Loucy (cell line): ENCODE measurements around the gene GOLIM4.

Experiments
- EZH2phosphoT487 ChIP-seq: fragments of 200-600 bp; IDR thresholded peaks from 2 replicates; pipeline ENCODE4 v1.6.1; 2018; ENCODE audit warnings: antibody characterized with exemption, mild to moderate bottlenecking, moderate library complexity, borderline replicate concordance
- TF ChIP-seq, protein P1 (sequence below): fragments of 200-600 bp; sonication (generic); conservative IDR thresholded peaks from 2 replicates; pipeline ENCODE4 v1.5.1; 2014; ENCODE audit warnings: mild to moderate bottlenecking, antibody characterized with exemption, low read length

DNA sequence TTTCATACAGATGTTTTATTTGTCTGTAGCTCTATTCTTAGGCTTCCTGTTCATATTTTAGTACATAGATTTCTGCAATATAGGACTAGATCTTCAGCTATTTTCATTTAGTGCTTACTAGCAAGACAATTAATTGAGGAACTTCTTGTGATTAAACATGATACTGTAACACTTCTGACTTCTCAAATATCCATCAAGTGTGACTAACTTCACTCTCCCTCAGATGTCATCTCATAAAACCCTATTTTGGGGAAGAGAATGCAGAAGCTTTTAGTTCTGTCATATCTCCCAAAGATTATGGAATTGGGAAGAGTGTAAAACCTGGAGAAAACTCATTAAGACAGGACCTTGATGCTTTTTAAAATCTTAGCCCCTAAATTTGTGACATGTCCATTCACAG is 28.6 kb upstream of the GOLIM4 start:
- TF ChIP-seq, protein P1, sequence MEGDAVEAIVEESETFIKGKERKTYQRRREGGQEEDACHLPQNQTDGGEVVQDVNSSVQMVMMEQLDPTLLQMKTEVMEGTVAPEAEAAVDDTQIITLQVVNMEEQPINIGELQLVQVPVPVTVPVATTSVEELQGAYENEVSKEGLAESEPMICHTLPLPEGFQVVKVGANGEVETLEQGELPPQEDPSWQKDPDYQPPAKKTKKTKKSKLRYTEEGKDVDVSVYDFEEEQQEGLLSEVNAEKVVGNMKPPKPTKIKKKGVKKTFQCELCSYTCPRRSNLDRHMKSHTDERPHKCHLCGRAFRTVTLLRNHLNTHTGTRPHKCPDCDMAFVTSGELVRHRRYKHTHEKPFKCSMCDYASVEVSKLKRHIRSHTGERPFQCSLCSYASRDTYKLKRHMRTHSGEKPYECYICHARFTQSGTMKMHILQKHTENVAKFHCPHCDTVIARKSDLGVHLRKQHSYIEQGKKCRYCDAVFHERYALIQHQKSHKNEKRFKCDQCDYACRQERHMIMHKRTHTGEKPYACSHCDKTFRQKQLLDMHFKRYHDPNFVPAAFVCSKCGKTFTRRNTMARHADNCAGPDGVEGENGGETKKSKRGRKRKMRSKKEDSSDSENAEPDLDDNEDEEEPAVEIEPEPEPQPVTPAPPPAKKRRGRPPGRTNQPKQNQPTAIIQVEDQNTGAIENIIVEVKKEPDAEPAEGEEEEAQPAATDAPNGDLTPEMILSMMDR: no peak
- TF ChIP-seq EZH2phosphoT487: no peak
